HG03280 (cell line): ENCODE results near the gene MSI2.

Experiments
- ATAC-seq: cut with Tn5 transposase; IDR thresholded peaks from one replicate; pipeline ENCODE4 v1.9.1; 2021; ENCODE audit warnings: mild to moderate bottlenecking, moderate library complexity; ENCODE audit not compliant: unreplicated experiment

The MSI2 gene

GRCh38 chr17:57559634-57560318 is 303.5 kb downstream of the MSI2 start:
- no peak for ATAC-seq

GRCh38 chr17:57560319-57560705 is 304.0 kb downstream of the MSI2 start:
- ATAC-seq, result no peak

GRCh38 chr17:57561072-57561861 is 304.9 kb downstream of the MSI2 start:
- no peak for ATAC-seq

- ATAC-seq, result no peak
Measured at GRCh38 chr17:57562184-57562698, 305.9 kb downstream of the MSI2 start.

GRCh38 chr17:57563958-57564357 is 307.6 kb downstream of the MSI2 start:
- ATAC-seq, result no peak

- no peak for ATAC-seq
Measured at GRCh38 chr17:57565176-57565575, 308.9 kb downstream of the MSI2 start.

GRCh38 chr17:57566721-57567120 is 310.4 kb downstream of the MSI2 start:
- ATAC-seq, result no peak

GRCh38 chr17:57567251-57567650 is 310.9 kb downstream of the MSI2 start:
- ATAC-seq, result no peak

GRCh38 chr17:57568340-57568739 is 312.0 kb downstream of the MSI2 start:
- ATAC-seq, result no peak

- ATAC-seq, result no peak
Measured at GRCh38 chr17:57569021-57569420, 312.7 kb downstream of the MSI2 start.

GRCh38 chr17:57569853-57570252 is 313.5 kb downstream of the MSI2 start:
- no peak for ATAC-seq

- ATAC-seq, result no peak
Measured at GRCh38 chr17:57570724-57571344, 314.5 kb downstream of the MSI2 start.

- no peak for ATAC-seq
Measured at GRCh38 chr17:57572062-57572461, 315.7 kb downstream of the MSI2 start.

- no peak for ATAC-seq
Measured at GRCh38 chr17:57572600-57572999, 316.3 kb downstream of the MSI2 start.

GRCh38 chr17:57574040-57574513 is 317.8 kb downstream of the MSI2 start:
- ATAC-seq, result no peak

- ATAC-seq, result no peak
Measured at GRCh38 chr17:57576744-57577143, 320.4 kb downstream of the MSI2 start.

GRCh38 chr17:57577751-57578607 is 321.7 kb downstream of the MSI2 start:
- no peak for ATAC-seq

GRCh38 chr17:57578608-57579225 is 322.4 kb downstream of the MSI2 start:
- ATAC-seq, result no peak

- ATAC-seq, result no peak
Measured at GRCh38 chr17:57579245-57579644, 322.9 kb downstream of the MSI2 start.

GRCh38 chr17:57580055-57580739 is 323.9 kb downstream of the MSI2 start:
- no peak for ATAC-seq
